ENCODE results near the gene EHD3. TPM values are rescaled to one million over a fixed set of nuclear protein-coding genes. Genes with fewer than 3 reads are reported as not detected.

Gene EHD3
- total and polyA plus RNA-seq, 10 donors, result 4.6 to 27.2 (median 14.2) TPM

- H3K4me3 ChIP-seq, result no peak overlapping the region
- H3K36me3 ChIP-seq, result peaks cover 0 to 5% (median 0%) of the 10 kb centered on the region in 6 donors
- WGBS, 5 donors, result 72 to 88% (median 86%) methylated on average over 12 to 13 of the region's 13 CpGs
- peak overlapping the region in 6 of 8 donors; percentile 15 to 73 (median 60) for H3K27ac ChIP-seq
- intact Hi-C loops (cut with DNase I; ENCODE audit: low total_unique reads), result loop anchor here (10.0 kb wide), 1 partner anchor 76 kb away; no protein-coding TSS in a partner anchor
- no peaks in the 10 kb centered on the region for H3K9me3 ChIP-seq
- TF ChIP-seq, protein P1, sequence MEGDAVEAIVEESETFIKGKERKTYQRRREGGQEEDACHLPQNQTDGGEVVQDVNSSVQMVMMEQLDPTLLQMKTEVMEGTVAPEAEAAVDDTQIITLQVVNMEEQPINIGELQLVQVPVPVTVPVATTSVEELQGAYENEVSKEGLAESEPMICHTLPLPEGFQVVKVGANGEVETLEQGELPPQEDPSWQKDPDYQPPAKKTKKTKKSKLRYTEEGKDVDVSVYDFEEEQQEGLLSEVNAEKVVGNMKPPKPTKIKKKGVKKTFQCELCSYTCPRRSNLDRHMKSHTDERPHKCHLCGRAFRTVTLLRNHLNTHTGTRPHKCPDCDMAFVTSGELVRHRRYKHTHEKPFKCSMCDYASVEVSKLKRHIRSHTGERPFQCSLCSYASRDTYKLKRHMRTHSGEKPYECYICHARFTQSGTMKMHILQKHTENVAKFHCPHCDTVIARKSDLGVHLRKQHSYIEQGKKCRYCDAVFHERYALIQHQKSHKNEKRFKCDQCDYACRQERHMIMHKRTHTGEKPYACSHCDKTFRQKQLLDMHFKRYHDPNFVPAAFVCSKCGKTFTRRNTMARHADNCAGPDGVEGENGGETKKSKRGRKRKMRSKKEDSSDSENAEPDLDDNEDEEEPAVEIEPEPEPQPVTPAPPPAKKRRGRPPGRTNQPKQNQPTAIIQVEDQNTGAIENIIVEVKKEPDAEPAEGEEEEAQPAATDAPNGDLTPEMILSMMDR (IDR thresholded peaks at IDR 0.05 in 8 of 11, conservative IDR thresholded peaks at IDR 0.05 in 3 of 11), result no peak
- no peak for TF ChIP-seq POLR2A (IDR thresholded peaks at IDR 0.05)
- no peak for TF ChIP-seq POLR2AphosphoS5 (IDR thresholded peaks at IDR 0.05)
- H3K4me1 ChIP-seq, result peaks cover 19 to 69% (median 51%) of the 10 kb centered on the region in 6 donors
- DNase-seq, result no peak
- H3K27me3 ChIP-seq (replicated peaks in 1 of 7), result no peaks in the 10 kb centered on the region
Observed at GRCh38 chr2:31238906-31239592, 5.1 kb downstream of the EHD3 start.

DNA sequence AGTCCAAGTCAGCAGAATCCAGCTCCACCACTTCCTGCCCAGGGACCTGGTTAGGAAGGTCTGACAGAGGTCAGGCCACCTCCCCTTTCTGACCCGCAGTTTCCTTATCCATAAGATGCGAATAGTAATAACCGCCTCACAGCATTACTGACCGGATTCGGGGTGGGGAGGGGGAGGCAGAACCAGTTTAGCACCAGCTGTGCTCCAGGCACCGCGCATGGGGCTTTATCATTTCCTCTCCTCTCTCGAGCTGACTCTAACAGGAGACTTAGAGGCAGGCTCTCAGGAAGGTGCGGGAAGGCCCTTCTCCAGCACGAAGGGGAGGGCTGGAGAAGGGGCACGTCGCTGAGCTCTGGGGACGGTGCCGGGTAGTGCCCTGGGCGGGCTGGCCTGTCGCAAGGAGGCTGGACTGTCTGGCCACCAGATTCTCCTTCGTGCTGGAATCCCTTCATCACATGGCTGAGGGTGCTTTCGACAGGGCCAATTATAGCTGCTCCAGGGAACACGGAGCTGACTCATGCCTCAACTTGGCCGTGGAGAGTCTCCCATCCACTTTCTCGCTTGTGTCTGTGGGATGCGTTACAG is 5.7 kb downstream of the EHD3 start:
- H3K36me3 ChIP-seq, result peaks cover 0 to 11% (median 5%) of the 10 kb centered on the region in 6 donors
- peaks cover 14 to 64% (median 45%) of the 10 kb centered on the region in 6 donors for H3K4me1 ChIP-seq
- TF ChIP-seq, protein P1 (IDR thresholded peaks at IDR 0.05 in 8 of 11, conservative IDR thresholded peaks at IDR 0.05 in 3 of 11), result no peak
- TF ChIP-seq POLR2AphosphoS5 (IDR thresholded peaks at IDR 0.05), result peak in 2 of 3 donors; percentile 20 to 31
- no peak for TF ChIP-seq POLR2A (IDR thresholded peaks at IDR 0.05)
- H3K9me3 ChIP-seq, result no peaks in the 10 kb centered on the region
- no peak for DNase-seq
- no peak overlapping the region for H3K4me3 ChIP-seq
- intact Hi-C loops (cut with DNase I; ENCODE audit: low total_unique reads), result loop anchor here (10.0 kb wide), 1 partner anchor 75 kb away; no protein-coding TSS in a partner anchor
- WGBS, 5 donors, result 40 to 66% (median 50%) methylated on average over 17 to 22 of the region's 22 CpGs
- H3K27me3 ChIP-seq (replicated peaks in 1 of 7), result no peaks in the 10 kb centered on the region
- H3K27ac ChIP-seq, result peak overlapping the region in 6 of 8 donors; percentile 15 to 73 (median 60)

DNA sequence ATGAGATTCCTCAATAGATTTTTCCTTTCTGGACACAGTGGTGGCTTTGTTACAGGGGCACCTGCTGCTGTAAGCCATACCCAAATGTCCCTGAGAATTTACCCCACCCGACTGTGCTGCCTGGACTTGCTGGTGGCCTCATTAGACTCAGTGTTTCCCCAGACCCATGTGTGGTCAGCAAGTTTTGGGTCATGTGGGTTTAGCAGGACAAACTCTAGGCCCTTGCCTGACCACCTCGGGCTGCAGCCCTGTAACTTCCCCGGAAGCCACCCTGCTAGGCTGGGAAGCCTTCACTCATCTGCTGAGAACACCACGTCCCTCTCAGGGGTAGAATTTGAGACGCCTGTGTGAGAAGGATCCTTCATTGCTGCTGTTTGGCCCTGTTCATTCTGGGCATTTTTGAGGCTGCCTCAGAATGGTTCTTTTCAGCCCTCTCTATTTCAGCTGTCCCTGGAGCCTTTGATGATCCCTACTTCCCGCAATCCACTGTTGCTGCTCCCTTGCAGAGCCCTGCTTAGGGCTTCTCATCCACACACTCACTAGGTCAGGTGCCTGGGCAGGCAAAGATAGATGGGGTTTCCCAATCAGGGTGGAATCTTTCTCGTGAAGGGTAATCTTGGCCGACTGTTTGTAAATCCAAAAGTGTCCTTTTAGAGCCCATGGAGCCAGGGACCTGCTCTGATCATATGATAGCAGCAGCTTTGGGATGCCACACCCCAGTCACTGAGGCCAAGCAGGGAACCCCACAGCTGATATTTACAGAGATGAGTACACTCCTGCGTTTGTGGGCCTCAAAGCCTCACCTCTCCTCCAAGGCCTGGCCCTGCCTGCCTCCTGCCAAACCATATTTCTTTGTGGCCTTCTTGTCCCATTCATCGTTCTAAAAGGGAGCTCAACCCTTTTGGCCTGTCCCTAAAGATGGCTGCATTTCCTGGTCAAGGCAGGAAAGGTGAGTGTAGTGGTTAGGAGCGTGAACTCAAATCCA is 6.7 kb downstream of the EHD3 start:
- peak overlapping the region in 3 of 8 donors; percentile 59 to 73 (median 61) for H3K27ac ChIP-seq
- H3K27me3 ChIP-seq (replicated peaks in 1 of 7), result no peaks in the 10 kb centered on the region
- no peak overlapping the region for H3K4me3 ChIP-seq
- H3K36me3 ChIP-seq, result peaks cover 0 to 19% (median 8%) of the 10 kb centered on the region in 6 donors
- intact Hi-C loops (cut with DNase I; ENCODE audit: low total_unique reads), result no loop called here
- H3K4me1 ChIP-seq, result peaks cover 13 to 54% (median 36%) of the 10 kb centered on the region in 6 donors
- WGBS, 5 donors, result 73 to 91% (median 86%) methylated on average over 11 of the region's 11 CpGs
- TF ChIP-seq, protein P1 (IDR thresholded peaks at IDR 0.05 in 8 of 11, conservative IDR thresholded peaks at IDR 0.05 in 3 of 11), result no peak
- TF ChIP-seq POLR2A (IDR thresholded peaks at IDR 0.05), result no peak
- no peak for TF ChIP-seq POLR2AphosphoS5 (IDR thresholded peaks at IDR 0.05)
- no peaks in the 10 kb centered on the region for H3K9me3 ChIP-seq
- no peak for DNase-seq

All from spleen (tissue), 11 donors.